ENCODE data around the gene CELA2A. TPM values are rescaled to one million over a fixed set of nuclear protein-coding genes. Genes with fewer than 3 reads are reported as not detected.

The CELA2A gene
- total RNA-seq, 4 donors from 2014 or later = not detected

- no peak for DNase-seq
- WGBS, 2 donors = 89 to 91% methylated on average over 5 to 6 of the region's 18 CpGs
- Histone ChIP-seq H3K36me3 (peaks cover 0 to 56% (median 6%) of the 10 kb centered on the region in 3 donors), H3K9me3 (no peaks in the 10 kb centered on the region), H3K4me3 (no peak overlapping the region), H3K27ac (no peak overlapping the region), H3K4me1 (peaks cover 13 to 46% (median 14%) of the 10 kb centered on the region in 3 donors), H3K27me3 (no peaks in the 10 kb centered on the region)
- TF ChIP-seq POLR2A (IDR thresholded peaks at IDR 0.05) (no peak), CTCF (IDR thresholded peaks at IDR 0.05) (no peak)
- intact Hi-C loops (cut with DNase I) = no loop called here
Measured at GRCh38 chr1:15428815-15429435, 27.6 kb upstream of the CELA2A start.

GRCh38 chr1:15429701-15430149 lies 26.8 kb upstream of the CELA2A start:
- no peak for DNase-seq

GRCh38 chr1:15430787-15431570 lies 25.6 kb upstream of the CELA2A start:
- H3K4me3 ChIP-seq = no peak overlapping the region
- H3K27me3 ChIP-seq = no peaks in the 10 kb centered on the region
- peaks cover 8 to 26% (median 13%) of the 10 kb centered on the region in 3 donors for H3K4me1 ChIP-seq
- intact Hi-C loops (cut with DNase I) = loop anchor here (2.0 kb wide), 1 partner anchor 108 kb away; no protein-coding TSS in a partner anchor
- no peaks in the 10 kb centered on the region for H3K9me3 ChIP-seq
- WGBS, 2 donors = 82 to 83% methylated on average over 7 to 12 of the region's 19 CpGs
- TF ChIP-seq CTCF (IDR thresholded peaks at IDR 0.05) = peak; percentile 86 to 98 (median 96)
- TF ChIP-seq POLR2A (IDR thresholded peaks at IDR 0.05) = no peak
- DNase-seq = no peak
- peaks cover 0 to 48% (median 6%) of the 10 kb centered on the region in 3 donors for H3K36me3 ChIP-seq
- H3K27ac ChIP-seq = peak overlapping the region in 1 of 4 donors; percentile 10

More at GRCh38 chr1:15429701-15430149, 26.8 kb upstream of the CELA2A start:
- intact Hi-C loops (cut with DNase I) = loop anchor here (2.0 kb wide), 1 partner anchor 107 kb away; no protein-coding TSS in a partner anchor
- Histone ChIP-seq H3K4me1 (peaks cover 13 to 38% (median 14%) of the 10 kb centered on the region in 3 donors), H3K27ac (no peak overlapping the region), H3K9me3 (no peaks in the 10 kb centered on the region), H3K36me3 (peaks cover 0 to 56% (median 6%) of the 10 kb centered on the region in 3 donors), H3K4me3 (no peak overlapping the region), H3K27me3 (no peaks in the 10 kb centered on the region)
- 63 to 64% methylated on average over 10 to 19 of the region's 19 CpGs for WGBS, 2 donors
- TF ChIP-seq CTCF (IDR thresholded peaks at IDR 0.05) (no peak), POLR2A (IDR thresholded peaks at IDR 0.05) (no peak)

GRCh38 chr1:15431571-15431948 lies 25.0 kb upstream of the CELA2A start:
- intact Hi-C loops (cut with DNase I) = loop anchor here (2.0 kb wide), 1 partner anchor 109 kb away; no protein-coding TSS in a partner anchor
- Histone ChIP-seq H3K36me3 (peaks cover 0 to 42% (median 6%) of the 10 kb centered on the region in 3 donors), H3K27me3 (no peaks in the 10 kb centered on the region), H3K4me1 (peaks cover 3 to 20% (median 10%) of the 10 kb centered on the region in 3 donors), H3K27ac (no peak overlapping the region), H3K9me3 (no peaks in the 10 kb centered on the region), H3K4me3 (no peak overlapping the region)
- TF ChIP-seq CTCF (IDR thresholded peaks at IDR 0.05) (no peak), POLR2A (IDR thresholded peaks at IDR 0.05) (no peak)
- 62 to 71% methylated on average over 4 of the region's 4 CpGs for WGBS, 2 donors
- no peak for DNase-seq

- Histone ChIP-seq H3K36me3 (peaks cover 0 to 34% (median 6%) of the 10 kb centered on the region in 3 donors), H3K27ac (no peak overlapping the region), H3K27me3 (no peaks in the 10 kb centered on the region), H3K9me3 (no peaks in the 10 kb centered on the region), H3K4me1 (peaks cover 0 to 12% (median 2%) of the 10 kb centered on the region in 3 donors), H3K4me3 (no peak overlapping the region)
- intact Hi-C loops (cut with DNase I) = no loop called here
- no peak for DNase-seq
- 67 to 100% methylated on average over 1 to 9 of the region's 9 CpGs for WGBS, 2 donors
- TF ChIP-seq CTCF (IDR thresholded peaks at IDR 0.05) (no peak), POLR2A (IDR thresholded peaks at IDR 0.05) (no peak)
Measured at GRCh38 chr1:15432324-15432723, 24.2 kb upstream of the CELA2A start.

Measured in esophagus squamous epithelium (tissue), 5 donors.